ENCODE measurements around the gene CDIP1. TPM values are rescaled to one million over a fixed set of nuclear protein-coding genes. Genes with fewer than 3 reads are reported as not detected.

The CDIP1 gene
- total and polyA plus RNA-seq, 2 experiments from 2014 or later = 22.0 to 33.3 TPM

DNA sequence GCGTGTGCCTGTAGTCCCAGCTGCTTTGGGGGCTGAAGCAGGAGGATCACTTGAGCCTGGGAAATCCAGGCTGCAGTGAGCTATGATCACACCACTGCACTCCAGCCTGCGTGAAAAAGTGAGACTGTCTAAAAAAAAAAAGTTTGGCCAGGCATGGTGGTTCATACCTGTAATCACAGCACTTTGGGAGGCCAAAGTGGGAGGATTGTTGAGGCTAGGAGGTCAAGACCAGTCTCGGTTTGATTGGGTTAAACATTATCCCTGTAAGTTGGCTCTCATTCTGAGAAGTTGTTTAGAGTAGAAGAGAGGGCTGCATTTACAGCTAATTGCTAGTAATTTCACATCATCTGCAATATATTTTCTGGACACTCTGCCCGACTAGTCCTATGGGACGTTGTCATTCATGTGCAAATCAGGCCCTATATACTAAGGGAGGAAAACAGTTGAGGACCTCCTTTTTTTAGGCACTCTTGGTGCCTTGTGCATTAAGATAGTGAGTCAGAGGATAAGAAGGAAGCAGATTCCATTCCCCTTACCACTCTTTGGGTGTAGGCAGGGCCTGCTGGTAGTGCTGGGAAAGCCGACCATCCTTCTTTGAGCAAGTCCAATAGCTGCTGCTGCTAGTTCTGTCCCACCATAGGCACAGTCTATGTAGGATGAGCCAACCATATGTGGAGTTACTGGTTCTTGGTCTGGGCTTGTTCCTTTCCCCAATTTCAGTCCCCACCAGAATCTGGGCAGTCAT, 43.7 kb downstream of the CDIP1 start:
- Histone ChIP-seq H3K27me3 (no peaks in the 10 kb centered on the region), H3K27ac (no peak overlapping the region), H4K20me1 (ENCODE audit: insufficient read depth, poor library complexity, severe bottlenecking) (no peaks in the 10 kb centered on the region), H3K79me2 (peaks cover 97% of the 10 kb centered on the region), H3K4me2 (no peak overlapping the region), H3K4me1 (ENCODE audit: insufficient read depth) (peaks cover 8% of the 10 kb centered on the region), H3K4me3 (no peak overlapping the region), H3K9me3 (ENCODE audit: low read depth) (no peaks in the 10 kb centered on the region), H2AFZ (no peak overlapping the region), H3K9me2 (replicated peaks; ENCODE audit: insufficient read depth) (no peaks in the 10 kb centered on the region), H3K36me3 (replicated peaks; ENCODE audit: insufficient read depth, low read depth) (no peaks in the 10 kb centered on the region)
- TF ChIP-seq CTCF (IDR thresholded peaks at IDR 0.05; ENCODE audit: poor library complexity) = no peak
- no peak for TF ChIP-seq EZH2 (IDR thresholded peaks at IDR 0.05; ENCODE audit: borderline replicate concordance)
- no peak for TF ChIP-seq EZH2phosphoT487 (IDR thresholded peaks at IDR 0.05; ENCODE audit: low read depth, severe bottlenecking, unreplicated experiment)
- 85% methylated on average over 5 of the region's 6 CpGs for WGBS (ENCODE audit: low lambda C conversion rate, missing lambda C conversion rate)
- no peak for DNase-seq (ENCODE audit: low spot score)

- TF ChIP-seq EZH2phosphoT487 (IDR thresholded peaks at IDR 0.05; ENCODE audit: low read depth, severe bottlenecking, unreplicated experiment) (no peak), EZH2 (IDR thresholded peaks at IDR 0.05; ENCODE audit: borderline replicate concordance) (no peak), CTCF (IDR thresholded peaks at IDR 0.05; ENCODE audit: poor library complexity) (no peak)
- 95% methylated on average over 4 of the region's 4 CpGs for WGBS (ENCODE audit: low lambda C conversion rate, missing lambda C conversion rate)
- H4K20me1 ChIP-seq (ENCODE audit: insufficient read depth, poor library complexity, severe bottlenecking) = no peaks in the 10 kb centered on the region
Observed at GRCh38 chr16:4491898-4492297, 46.7 kb downstream of the CDIP1 start.

GRCh38 chr16:4489030-4489429, 49.5 kb downstream of the CDIP1 start:
- no peak for DNase-seq (ENCODE audit: low spot score)
- Histone ChIP-seq H3K27me3 (no peaks in the 10 kb centered on the region), H3K4me1 (ENCODE audit: insufficient read depth) (peaks cover 10% of the 10 kb centered on the region), H3K4me2 (no peak overlapping the region), H3K9me3 (ENCODE audit: low read depth) (no peaks in the 10 kb centered on the region), H3K27ac (peak overlapping the region; percentile 66), H2AFZ (no peak overlapping the region), H3K4me3 (no peak overlapping the region), H4K20me1 (ENCODE audit: insufficient read depth, poor library complexity, severe bottlenecking) (peaks cover 2% of the 10 kb centered on the region), H3K79me2 (peaks cover 66% of the 10 kb centered on the region), H3K9me2 (replicated peaks; ENCODE audit: insufficient read depth) (no peaks in the 10 kb centered on the region), H3K36me3 (replicated peaks; ENCODE audit: insufficient read depth, low read depth) (no peaks in the 10 kb centered on the region)
- TF ChIP-seq EZH2 (IDR thresholded peaks at IDR 0.05; ENCODE audit: borderline replicate concordance) (no peak), EZH2phosphoT487 (IDR thresholded peaks at IDR 0.05; ENCODE audit: low read depth, severe bottlenecking, unreplicated experiment) (no peak), CTCF (IDR thresholded peaks at IDR 0.05; ENCODE audit: poor library complexity) (no peak)
- 80% methylated on average over 5 of the region's 5 CpGs for WGBS (ENCODE audit: low lambda C conversion rate, missing lambda C conversion rate)

More at GRCh38 chr16:4491898-4492297, 46.7 kb downstream of the CDIP1 start:
- peaks cover 3% of the 10 kb centered on the region for H3K4me1 ChIP-seq (ENCODE audit: insufficient read depth)
- H3K79me2 ChIP-seq = peaks cover 77% of the 10 kb centered on the region
- DNase-seq (ENCODE audit: low spot score) = no peak
- H3K4me2 ChIP-seq = no peak overlapping the region
- no peak overlapping the region for H3K4me3 ChIP-seq
- H3K9me2 ChIP-seq (replicated peaks; ENCODE audit: insufficient read depth) = no peaks in the 10 kb centered on the region
- no peak overlapping the region for H2AFZ ChIP-seq
- H3K9me3 ChIP-seq (ENCODE audit: low read depth) = no peaks in the 10 kb centered on the region
- no peak overlapping the region for H3K27ac ChIP-seq
- no peaks in the 10 kb centered on the region for H3K36me3 ChIP-seq (replicated peaks; ENCODE audit: insufficient read depth, low read depth)
- no peaks in the 10 kb centered on the region for H3K27me3 ChIP-seq
